GM23248 (cell line): ENCODE data around the gene THAP3.

Experiments used
- EZH2 ChIP-seq: fragments of 200-600 bp; sonication (generic); IDR thresholded peaks from 2 replicates; pipeline ENCODE4 v1.6.1; 2018; ENCODE audit warnings: antibody characterized with exemption, mild to moderate bottlenecking; ENCODE audit not compliant: insufficient read depth, poor library complexity, severe bottlenecking
- EZH2phosphoT487 ChIP-seq: fragments of 200-600 bp; sonication (generic); IDR thresholded peaks from 2 replicates; pipeline ENCODE4 v1.6.1; 2018; ENCODE audit warnings: antibody characterized with exemption, moderate library complexity, mild to moderate bottlenecking, low read depth; ENCODE audit not compliant: insufficient read depth

GRCh38 chr1:6591222-6591621 lies 33.4 kb upstream of the THAP3 start:
- TF ChIP-seq EZH2 (no peak), EZH2phosphoT487 (no peak)
